Calu3 (cell line): ENCODE results near the gene NDST3. TPM values are rescaled to one million over a fixed set of nuclear protein-coding genes. Genes with fewer than 3 reads are reported as not detected.

Experiments
- BruUV-seq: library from RNA; stranded (reverse); fragments of 400-500 nt; replicated peaks from 2 replicates; lab custom pipeline; 2021; lab: Mats Ljungman, UMichigan
- CTCF ChIA-PET: fragments of 300-600 bp; sonication (Branson Sonifier 250); formaldehyde crosslinking; loops from one replicate; lab custom pipeline; 2022; ENCODE audit warnings: antibody characterized with exemption; lab: Charles Lee
- DNase-seq: peaks from one replicate; pipeline ENCODE4 v3.0.0; 2022
- H3K27ac Mint-ChIP-seq: one replicate; pipeline ENCODE4 v1.8.0; 2022; ENCODE audit warnings: mixed read lengths; ENCODE audit not compliant: unreplicated experiment
- H3K27me3 Mint-ChIP-seq: one replicate; pipeline ENCODE4 v1.8.0; 2022; ENCODE audit warnings: mixed read lengths; ENCODE audit not compliant: unreplicated experiment
- H3K36me3 Mint-ChIP-seq: one replicate; pipeline ENCODE4 v1.8.0; 2022; ENCODE audit warnings: mild to moderate bottlenecking, moderate library complexity, mixed read lengths; ENCODE audit not compliant: insufficient read depth, unreplicated experiment
- H3K4me1 Mint-ChIP-seq: one replicate; pipeline ENCODE4 v1.8.0; 2022; ENCODE audit warnings: mild to moderate bottlenecking, low read depth, mixed read lengths; ENCODE audit not compliant: unreplicated experiment
- H3K4me3 Mint-ChIP-seq: one replicate; pipeline ENCODE4 v1.8.0; 2022; ENCODE audit warnings: mild to moderate bottlenecking, low read depth, moderate library complexity, mixed read lengths; ENCODE audit not compliant: unreplicated experiment
- H3K9me3 Mint-ChIP-seq: one replicate; pipeline ENCODE4 v1.8.0; 2022; ENCODE audit warnings: low read depth, mixed read lengths; ENCODE audit not compliant: unreplicated experiment
- intact Hi-C: fragments of 100-400 bp; cut with micrococcal nuclease; formaldehyde crosslinking; loops from one replicate; pipeline ENCODE4 v1.10.0; 2022; ENCODE audit not compliant: unreplicated experiment
- total RNA-seq: library from RNA; stranded (reverse); gene quantifications from 2 replicates; pipeline ENCODE4 v1.2.3, GENCODE V29; 2022
- TF ChIP-seq, protein P1 (sequence below): fragments of 200-600 bp; IDR thresholded peaks from one replicate; pipeline ENCODE4 v1.8.0; 2022; ENCODE audit warnings: antibody characterized with exemption; ENCODE audit not compliant: unreplicated experiment

Gene NDST3
- total RNA-seq, 1 experiment from 2014 or later, result 0.12 TPM

DNA sequence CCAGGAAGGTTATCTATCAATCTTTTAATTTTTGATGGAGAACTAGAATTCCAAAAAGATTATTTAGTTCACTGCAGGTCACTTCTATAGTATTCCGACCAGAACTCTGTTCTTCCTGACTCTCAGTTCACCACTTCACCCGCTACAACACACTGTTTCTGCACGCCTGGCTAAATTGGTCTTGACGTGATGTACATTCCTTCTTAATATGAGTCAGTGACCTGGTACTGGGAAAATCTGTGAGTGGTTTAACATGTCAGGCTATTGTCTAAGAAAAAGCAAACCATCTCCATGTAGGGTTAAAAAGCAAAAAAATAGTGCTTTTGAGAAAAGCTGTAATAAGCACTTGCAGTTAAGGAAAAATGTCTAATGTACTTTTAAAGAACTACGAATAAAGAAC, 120.4 kb downstream of the NDST3 start:
- Mint-ChIP-seq H3K9me3 (no peaks in the 10 kb centered on the region), H3K4me1 (no peaks in the 10 kb centered on the region), H3K27me3 (no peaks in the 10 kb centered on the region), H3K27ac (no peak overlapping the region), H3K36me3 (no peaks in the 10 kb centered on the region), H3K4me3 (no peak overlapping the region)
- no TSS peak for BruUV-seq
- DNase-seq, result no peak
- TF ChIP-seq, protein P1, sequence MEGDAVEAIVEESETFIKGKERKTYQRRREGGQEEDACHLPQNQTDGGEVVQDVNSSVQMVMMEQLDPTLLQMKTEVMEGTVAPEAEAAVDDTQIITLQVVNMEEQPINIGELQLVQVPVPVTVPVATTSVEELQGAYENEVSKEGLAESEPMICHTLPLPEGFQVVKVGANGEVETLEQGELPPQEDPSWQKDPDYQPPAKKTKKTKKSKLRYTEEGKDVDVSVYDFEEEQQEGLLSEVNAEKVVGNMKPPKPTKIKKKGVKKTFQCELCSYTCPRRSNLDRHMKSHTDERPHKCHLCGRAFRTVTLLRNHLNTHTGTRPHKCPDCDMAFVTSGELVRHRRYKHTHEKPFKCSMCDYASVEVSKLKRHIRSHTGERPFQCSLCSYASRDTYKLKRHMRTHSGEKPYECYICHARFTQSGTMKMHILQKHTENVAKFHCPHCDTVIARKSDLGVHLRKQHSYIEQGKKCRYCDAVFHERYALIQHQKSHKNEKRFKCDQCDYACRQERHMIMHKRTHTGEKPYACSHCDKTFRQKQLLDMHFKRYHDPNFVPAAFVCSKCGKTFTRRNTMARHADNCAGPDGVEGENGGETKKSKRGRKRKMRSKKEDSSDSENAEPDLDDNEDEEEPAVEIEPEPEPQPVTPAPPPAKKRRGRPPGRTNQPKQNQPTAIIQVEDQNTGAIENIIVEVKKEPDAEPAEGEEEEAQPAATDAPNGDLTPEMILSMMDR, result no peak
- CTCF ChIA-PET, result no interaction called here
- intact Hi-C loops, result no loop called here

DNA sequence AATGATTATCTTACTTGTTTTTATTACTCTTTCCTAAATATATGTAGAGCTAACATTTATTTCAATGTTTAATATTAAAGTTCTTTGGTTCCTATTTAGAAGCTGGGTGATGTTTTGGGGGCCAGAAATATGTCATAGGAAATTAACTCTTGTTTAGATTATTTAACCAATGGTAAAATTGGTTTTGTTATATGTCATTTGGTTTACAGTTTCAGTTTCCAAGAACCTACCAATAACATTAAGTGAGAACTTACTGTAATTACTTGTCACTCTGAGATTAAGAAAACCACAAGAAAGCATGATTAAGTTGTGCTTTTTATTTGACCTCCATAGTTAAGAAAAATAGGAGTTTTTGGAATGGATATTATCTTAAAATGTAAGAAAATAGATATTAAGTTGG, 121.2 kb downstream of the NDST3 start:
- H3K4me1 Mint-ChIP-seq, result no peaks in the 10 kb centered on the region
- CTCF ChIA-PET, result no interaction called here
- intact Hi-C loops, result no loop called here
- no TSS peak for BruUV-seq
- no peak overlapping the region for H3K27ac Mint-ChIP-seq
- DNase-seq, result no peak
- no peaks in the 10 kb centered on the region for H3K36me3 Mint-ChIP-seq
- TF ChIP-seq, protein P1, result no peak
- no peaks in the 10 kb centered on the region for H3K9me3 Mint-ChIP-seq
- H3K4me3 Mint-ChIP-seq, result no peak overlapping the region
- H3K27me3 Mint-ChIP-seq, result no peaks in the 10 kb centered on the region

DNA sequence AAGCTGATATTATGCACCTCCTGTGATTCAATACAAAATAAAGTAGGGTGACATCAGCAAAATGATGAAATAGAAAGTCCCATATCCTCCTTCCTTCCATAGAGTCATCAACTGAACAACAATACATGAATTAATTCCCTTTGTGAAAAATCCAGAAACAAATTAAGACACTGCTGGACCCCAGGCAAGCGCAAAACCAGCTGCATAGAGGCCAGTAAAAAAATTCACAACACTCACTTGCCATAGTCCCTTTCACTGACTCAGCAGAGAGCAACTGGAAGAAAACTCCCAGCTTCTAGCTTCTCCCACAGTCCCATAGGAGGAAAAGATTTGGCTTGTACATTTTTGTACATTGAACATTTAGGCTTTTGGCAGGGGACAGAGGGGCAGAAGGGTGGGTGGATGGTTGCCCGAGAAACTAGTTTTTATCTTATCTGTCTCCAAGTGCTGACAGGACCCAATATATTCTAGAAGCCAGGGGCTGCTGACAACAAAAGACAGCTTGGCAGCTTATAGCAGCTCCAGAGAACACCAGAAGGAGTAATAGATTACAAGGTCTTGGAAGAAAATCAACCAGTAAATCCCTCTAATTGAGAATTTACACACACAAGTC, 124.6 kb downstream of the NDST3 start:
- intact Hi-C loops, result no loop called here
- Mint-ChIP-seq H3K27ac (no peak overlapping the region), H3K9me3 (no peaks in the 10 kb centered on the region), H3K4me1 (no peaks in the 10 kb centered on the region), H3K36me3 (no peaks in the 10 kb centered on the region), H3K27me3 (no peaks in the 10 kb centered on the region), H3K4me3 (no peak overlapping the region)
- no peak for DNase-seq
- CTCF ChIA-PET, result no interaction called here
- no TSS peak for BruUV-seq
- TF ChIP-seq, protein P1, result no peak

DNA sequence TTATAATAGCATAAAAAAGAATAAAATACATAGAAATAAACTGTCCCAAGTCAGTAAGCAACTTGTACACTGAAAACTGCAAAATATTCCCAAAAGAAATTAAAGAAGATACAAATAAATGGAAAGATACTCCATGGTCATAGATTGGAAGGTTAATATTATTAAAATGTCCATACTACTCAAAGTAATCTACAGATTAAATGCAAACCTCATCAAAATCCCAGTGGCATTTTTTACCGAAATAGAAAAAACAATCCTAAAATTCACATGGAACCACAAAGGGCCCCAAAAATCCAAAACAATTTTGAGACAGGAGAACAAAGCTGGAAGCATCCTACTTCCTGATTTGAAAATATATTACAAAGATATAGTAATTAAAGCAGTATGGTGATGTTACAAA, 133.0 kb downstream of the NDST3 start:
- H3K27me3 Mint-ChIP-seq, result no peaks in the 10 kb centered on the region
- H3K9me3 Mint-ChIP-seq, result peaks cover 3% of the 10 kb centered on the region
- TF ChIP-seq, protein P1, result no peak
- no peak overlapping the region for H3K27ac Mint-ChIP-seq
- intact Hi-C loops, result no loop called here
- H3K36me3 Mint-ChIP-seq, result no peaks in the 10 kb centered on the region
- no peak for DNase-seq
- CTCF ChIA-PET, result no interaction called here
- H3K4me3 Mint-ChIP-seq, result no peak overlapping the region
- BruUV-seq, result no TSS peak
- no peaks in the 10 kb centered on the region for H3K4me1 Mint-ChIP-seq
